Measurements from ENCODE around the gene HOXC5. TPM values are rescaled to one million over a fixed set of nuclear protein-coding genes. Genes with fewer than 3 reads are reported as not detected.

Gene HOXC5
- total RNA-seq, 1 experiment from 2014 or later = 1.1 TPM

GRCh38 chr12:53988541-53989226 is 44.2 kb upstream of the HOXC5 start:
- Histone ChIP-seq H3K4me3 (replicated peaks in 1 of 2; ENCODE audit: low read depth in 1 of 2, low read length in 2 of 2) (peak overlapping the region in 1 of 2 experiments; percentile 49; a peak in 1 of 4 replicates), H3K36me3 (ENCODE audit: control insufficient read depth in 1 of 2, insufficient read depth in 2 of 2, low read length in 2 of 2) (no peaks in the 10 kb centered on the region), H3K4me2 (ENCODE audit: low read length) (peak overlapping the region; percentile 80), H3K27ac (ENCODE audit: low read depth, low read length) (no peak overlapping the region), H2AFZ (ENCODE audit: low read depth, low read length, poor library complexity, severe bottlenecking) (peak overlapping the region; percentile 60), H3K9me2 (ENCODE audit: insufficient read depth) (no peaks in the 10 kb centered on the region), H3K9ac (ENCODE audit: low read length) (peak overlapping the region; percentile 45; the same call in 1 of the 2 replicates), H3K4me1 (ENCODE audit: control insufficient read depth in 1 of 2, insufficient read depth in 2 of 2, low read length in 2 of 2) (peaks cover 4 to 17% of the 10 kb centered on the region in 2 experiments), H4K20me1 (ENCODE audit: insufficient read depth) (no peaks in the 10 kb centered on the region), H3K27me3 (ENCODE audit: insufficient read depth, low read length) (no peaks in the 10 kb centered on the region), H3K79me2 (ENCODE audit: insufficient read depth, low read length) (no peaks in the 10 kb centered on the region), H3K9me3 (ENCODE audit: control insufficient read depth in 1 of 2, insufficient read depth in 1 of 2, low read depth in 1 of 2, low read length in 2 of 2) (no peaks in the 10 kb centered on the region)
- intact Hi-C loops (cut with micrococcal nuclease) = loop anchor here (5.0 kb wide), 1 partner anchor 221 kb away; no protein-coding TSS in a partner anchor
- no peak for DNase-seq (ENCODE audit: low read depth, low spot score)
- TF ChIP-seq EZH2 (IDR thresholded peaks at IDR 0.05) = no peak
- no peak for TF ChIP-seq EGR1 (IDR thresholded peaks at IDR 0.05; ENCODE audit: low read depth)
- TF ChIP-seq, protein P1, sequence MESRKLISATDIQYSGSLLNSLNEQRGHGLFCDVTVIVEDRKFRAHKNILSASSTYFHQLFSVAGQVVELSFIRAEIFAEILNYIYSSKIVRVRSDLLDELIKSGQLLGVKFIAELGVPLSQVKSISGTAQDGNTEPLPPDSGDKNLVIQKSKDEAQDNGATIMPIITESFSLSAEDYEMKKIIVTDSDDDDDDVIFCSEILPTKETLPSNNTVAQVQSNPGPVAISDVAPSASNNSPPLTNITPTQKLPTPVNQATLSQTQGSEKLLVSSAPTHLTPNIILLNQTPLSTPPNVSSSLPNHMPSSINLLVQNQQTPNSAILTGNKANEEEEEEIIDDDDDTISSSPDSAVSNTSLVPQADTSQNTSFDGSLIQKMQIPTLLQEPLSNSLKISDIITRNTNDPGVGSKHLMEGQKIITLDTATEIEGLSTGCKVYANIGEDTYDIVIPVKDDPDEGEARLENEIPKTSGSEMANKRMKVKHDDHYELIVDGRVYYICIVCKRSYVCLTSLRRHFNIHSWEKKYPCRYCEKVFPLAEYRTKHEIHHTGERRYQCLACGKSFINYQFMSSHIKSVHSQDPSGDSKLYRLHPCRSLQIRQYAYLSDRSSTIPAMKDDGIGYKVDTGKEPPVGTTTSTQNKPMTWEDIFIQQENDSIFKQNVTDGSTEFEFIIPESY (IDR thresholded peaks at IDR 0.05; ENCODE audit: extremely low read depth, insufficient replicate concordance, low read length) = no peak
- TF ChIP-seq ATF3 (IDR thresholded peaks at IDR 0.05) = no peak
- TF ChIP-seq RAD21 (IDR thresholded peaks at IDR 0.05; ENCODE audit: low read depth) = no peak
- no peak for TF ChIP-seq SIN3A (IDR thresholded peaks at IDR 0.05; ENCODE audit: low read depth)
- TF ChIP-seq FOSL1 (IDR thresholded peaks at IDR 0.05; ENCODE audit: low read depth) = no peak
- TF ChIP-seq, protein P2, sequence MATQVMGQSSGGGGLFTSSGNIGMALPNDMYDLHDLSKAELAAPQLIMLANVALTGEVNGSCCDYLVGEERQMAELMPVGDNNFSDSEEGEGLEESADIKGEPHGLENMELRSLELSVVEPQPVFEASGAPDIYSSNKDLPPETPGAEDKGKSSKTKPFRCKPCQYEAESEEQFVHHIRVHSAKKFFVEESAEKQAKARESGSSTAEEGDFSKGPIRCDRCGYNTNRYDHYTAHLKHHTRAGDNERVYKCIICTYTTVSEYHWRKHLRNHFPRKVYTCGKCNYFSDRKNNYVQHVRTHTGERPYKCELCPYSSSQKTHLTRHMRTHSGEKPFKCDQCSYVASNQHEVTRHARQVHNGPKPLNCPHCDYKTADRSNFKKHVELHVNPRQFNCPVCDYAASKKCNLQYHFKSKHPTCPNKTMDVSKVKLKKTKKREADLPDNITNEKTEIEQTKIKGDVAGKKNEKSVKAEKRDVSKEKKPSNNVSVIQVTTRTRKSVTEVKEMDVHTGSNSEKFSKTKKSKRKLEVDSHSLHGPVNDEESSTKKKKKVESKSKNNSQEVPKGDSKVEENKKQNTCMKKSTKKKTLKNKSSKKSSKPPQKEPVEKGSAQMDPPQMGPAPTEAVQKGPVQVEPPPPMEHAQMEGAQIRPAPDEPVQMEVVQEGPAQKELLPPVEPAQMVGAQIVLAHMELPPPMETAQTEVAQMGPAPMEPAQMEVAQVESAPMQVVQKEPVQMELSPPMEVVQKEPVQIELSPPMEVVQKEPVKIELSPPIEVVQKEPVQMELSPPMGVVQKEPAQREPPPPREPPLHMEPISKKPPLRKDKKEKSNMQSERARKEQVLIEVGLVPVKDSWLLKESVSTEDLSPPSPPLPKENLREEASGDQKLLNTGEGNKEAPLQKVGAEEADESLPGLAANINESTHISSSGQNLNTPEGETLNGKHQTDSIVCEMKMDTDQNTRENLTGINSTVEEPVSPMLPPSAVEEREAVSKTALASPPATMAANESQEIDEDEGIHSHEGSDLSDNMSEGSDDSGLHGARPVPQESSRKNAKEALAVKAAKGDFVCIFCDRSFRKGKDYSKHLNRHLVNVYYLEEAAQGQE (IDR thresholded peaks at IDR 0.05; ENCODE audit: low read depth) = no peak
- TF ChIP-seq SP1 (IDR thresholded peaks at IDR 0.05; ENCODE audit: low read depth) = no peak
- no peak for TF ChIP-seq POLR2AphosphoS5 (IDR thresholded peaks at IDR 0.05; ENCODE audit: low read depth, low read length)
- TF ChIP-seq CBX3 (IDR thresholded peaks at IDR 0.05; ENCODE audit: low read depth) = no peak
- TF ChIP-seq, protein P3, sequence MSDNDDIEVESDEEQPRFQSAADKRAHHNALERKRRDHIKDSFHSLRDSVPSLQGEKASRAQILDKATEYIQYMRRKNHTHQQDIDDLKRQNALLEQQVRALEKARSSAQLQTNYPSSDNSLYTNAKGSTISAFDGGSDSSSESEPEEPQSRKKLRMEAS (IDR thresholded peaks at IDR 0.05) = no peak
- no peak for TF ChIP-seq YY1 (IDR thresholded peaks at IDR 0.05; ENCODE audit: extremely low read depth, insufficient replicate concordance, low read depth, low read length)
- no peak for TF ChIP-seq ZFX (IDR thresholded peaks at IDR 0.05)
- TF ChIP-seq SRF (IDR thresholded peaks at IDR 0.05; ENCODE audit: low read depth) = no peak
- ATAC-seq = peak; percentile 30
- BruUV-seq (replicated peaks) = no TSS peak
- ChIA-PET RAD21 (ENCODE audit: low non-redundant PET in 1 of 2, low total read pairs in 2 of 2, uncharacterized antibody in 2 of 2, unreplicated experiment in 2 of 2) (interaction anchor here in 1 of 2 experiments (1.0 kb wide), 1 partner anchor 232 kb away, joined by 5 read pairs; no protein-coding TSS in a partner anchor), POLR2A (interaction anchor here (1.1 kb wide), 1 partner anchor 291 kb away, joined by 3 read pairs; the partner anchor contains the start of gene CBX5), CTCF (interaction anchor here (0.8 to 5.7 kb wide), 8 partner anchors 17 to 336 kb away, joined by 3 to 35 read pairs (median 4); partner anchors contain the start of genes COPZ1 and HOXC5)

Measured in HCT116 (cell line).